Body of pancreas (tissue), 4 donors: ENCODE data around the gene ANO4. TPM values are rescaled to one million over a fixed set of nuclear protein-coding genes. Genes with fewer than 3 reads are reported as not detected.

Experiments
- ATAC-seq: fragments of 150-250 bp; one replicate; pipeline ENCODE4 v1.9.1; 2016
- DNase-seq, 4 donors: peaks; one replicate each; pipeline ENCODE4 v3.0.0-alpha.2; 2019
- H3K27ac ChIP-seq, 4 donors: fragments of 200-600 bp; sonication (generic); 1 replicate in 3 of 4; 2 replicates in 1 of 4; pipeline versions ENCODE4 v1.5.1 to v1.6.1; 2016 to 2019; ENCODE audit warnings: mild to moderate bottlenecking in 1 of 4, mixed read lengths in 1 of 4, moderate library complexity in 1 of 4
- H3K27me3 ChIP-seq, 2 donors: fragments of 200-600 bp; sonication (generic); one replicate each; pipeline ENCODE4 v1.6.0; 2016; ENCODE audit warnings: mild to moderate bottlenecking in 1 of 2
- H3K36me3 ChIP-seq, 2 donors: fragments of 200-600 bp; sonication (generic); replicated peaks in 1 of 2; 2 replicates each; pipeline ENCODE4 v1.5.1; 2016; ENCODE audit warnings: low read depth in 2 of 2; ENCODE audit not compliant: insufficient read depth in 1 of 2
- H3K4me1 ChIP-seq: fragments of 200-600 bp; sonication (generic); one replicate; pipeline ENCODE4 v1.6.0; 2016
- H3K4me3 ChIP-seq, 2 donors: fragments of 200-600 bp; sonication (generic); 1 replicate in 1 of 2; 2 replicates in 1 of 2; pipeline ENCODE4 v1.5.1; 2016 to 2019
- H3K9me3 ChIP-seq, 3 donors: fragments of 200-600 bp; sonication (generic); 1 replicate in 2 of 3; 2 replicates in 1 of 3; pipeline ENCODE4 v1.5.1; 2016
- CTCF ChIP-seq, 7 experiments: fragments of 450-650 bp in 4 of 7; fragments of 200-600 bp in 3 of 7; sonication (generic) in 3 of 7; IDR thresholded peaks; one replicate each; pipeline ENCODE4 v1.5.1; 2016 to 2019; ENCODE audit warnings: antibody characterized with exemption in 7 of 7
- POLR2A ChIP-seq, 3 donors: fragments of 450-650 bp; IDR thresholded peaks; one replicate each; pipeline ENCODE4 v1.6.1; 2016; ENCODE audit warnings: antibody characterized with exemption in 3 of 3, mild to moderate bottlenecking in 2 of 3
- WGBS, 2 donors: methylation state at CpG; one replicate each; pipeline ENCODE4 v1.1.5; 2017; 5-methylcytosine and 5-hydroxymethylcytosine counted together
- intact Hi-C: fragments of 100-400 bp; cut with DNase I; formaldehyde crosslinking; loops from one replicate; pipeline ENCODE4 v1.15.1; 2023
- total RNA-seq, 2 donors: library from RNA; depleted of rRNA; stranded (reverse); fragments of >200 nt; gene quantifications; one replicate each; pipeline ENCODE4 v1.1.0, GENCODE V29; 2016

Gene ANO4
- total RNA-seq, 2 donors from 2014 or later, result 1.6 TPM; not detected in 1

GRCh38 chr12:101166866-101167265 is 372.3 kb downstream of the ANO4 start:
- Histone ChIP-seq H3K9me3 (no peaks in the 10 kb centered on the region), H3K4me3 (no peak overlapping the region), H3K27ac (no peak overlapping the region), H3K27me3 (no peaks in the 10 kb centered on the region), H3K4me1 (no peaks in the 10 kb centered on the region), H3K36me3 (no peaks in the 10 kb centered on the region)
- TF ChIP-seq CTCF (IDR thresholded peaks at IDR 0.05) (no peak), POLR2A (IDR thresholded peaks at IDR 0.05) (no peak)
- ATAC-seq (no peak), DNase-seq (no peak)
- 65 to 74% methylated on average over 5 of the region's 5 CpGs for WGBS, 2 donors
- intact Hi-C loops, result no loop called here

GRCh38 chr12:101168001-101168400 is 373.4 kb downstream of the ANO4 start:
- Histone ChIP-seq H3K9me3 (no peaks in the 10 kb centered on the region), H3K4me1 (no peaks in the 10 kb centered on the region), H3K27ac (no peak overlapping the region), H3K36me3 (no peaks in the 10 kb centered on the region), H3K27me3 (no peaks in the 10 kb centered on the region), H3K4me3 (no peak overlapping the region)
- intact Hi-C loops, result no loop called here
- ATAC-seq (no peak), DNase-seq (no peak)
- WGBS, 2 donors, result 69 to 81% methylated on average over 5 of the region's 5 CpGs
- TF ChIP-seq POLR2A (IDR thresholded peaks at IDR 0.05) (no peak), CTCF (IDR thresholded peaks at IDR 0.05) (no peak)

- no peak for TF ChIP-seq POLR2A (IDR thresholded peaks at IDR 0.05)
- no peak for TF ChIP-seq CTCF (IDR thresholded peaks at IDR 0.05)
- 37 to 41% methylated on average over 5 of the region's 5 CpGs for WGBS, 2 donors
- H3K27ac ChIP-seq, result no peak overlapping the region
- H3K4me3 ChIP-seq, result no peak overlapping the region
- H3K9me3 ChIP-seq, result no peaks in the 10 kb centered on the region
- H3K4me1 ChIP-seq, result no peaks in the 10 kb centered on the region
- no peak for ATAC-seq
- no peak for DNase-seq
- H3K27me3 ChIP-seq, result no peaks in the 10 kb centered on the region
- intact Hi-C loops, result no loop called here
- no peaks in the 10 kb centered on the region for H3K36me3 ChIP-seq
Measured at GRCh38 chr12:101172316-101172715, 377.7 kb downstream of the ANO4 start.

- Histone ChIP-seq H3K9me3 (no peaks in the 10 kb centered on the region), H3K27me3 (no peaks in the 10 kb centered on the region), H3K27ac (no peak overlapping the region), H3K4me3 (no peak overlapping the region), H3K4me1 (no peaks in the 10 kb centered on the region), H3K36me3 (no peaks in the 10 kb centered on the region)
- ATAC-seq (no peak), DNase-seq (no peak)
- 77 to 93% methylated on average over 1 to 7 of the region's 7 CpGs for WGBS, 2 donors
- intact Hi-C loops, result no loop called here
- TF ChIP-seq POLR2A (IDR thresholded peaks at IDR 0.05), result no peak
- TF ChIP-seq CTCF (IDR thresholded peaks at IDR 0.05), result no peak
Measured at GRCh38 chr12:101173197-101173749, 378.7 kb downstream of the ANO4 start.

- TF ChIP-seq CTCF (IDR thresholded peaks at IDR 0.05) (no peak), POLR2A (IDR thresholded peaks at IDR 0.05) (no peak)
- Histone ChIP-seq H3K27me3 (no peaks in the 10 kb centered on the region), H3K4me3 (no peak overlapping the region), H3K4me1 (no peaks in the 10 kb centered on the region), H3K36me3 (no peaks in the 10 kb centered on the region), H3K9me3 (no peaks in the 10 kb centered on the region), H3K27ac (no peak overlapping the region)
- no peak for DNase-seq
- intact Hi-C loops, result no loop called here
- ATAC-seq, result no peak
- 66 to 84% methylated on average over 3 of the region's 3 CpGs for WGBS, 2 donors
Measured at GRCh38 chr12:101174541-101174940, 380.0 kb downstream of the ANO4 start.
